DLD1 (cell line): ENCODE data around the gene TRABD.

ENCODE experiments used
- in situ Hi-C: cut with HindIII; loops from 2 replicates; pipeline ENCODE4 v1.10.0; 2017; ENCODE audit warnings: low sequenced_read_pairs

Gene TRABD

DNA sequence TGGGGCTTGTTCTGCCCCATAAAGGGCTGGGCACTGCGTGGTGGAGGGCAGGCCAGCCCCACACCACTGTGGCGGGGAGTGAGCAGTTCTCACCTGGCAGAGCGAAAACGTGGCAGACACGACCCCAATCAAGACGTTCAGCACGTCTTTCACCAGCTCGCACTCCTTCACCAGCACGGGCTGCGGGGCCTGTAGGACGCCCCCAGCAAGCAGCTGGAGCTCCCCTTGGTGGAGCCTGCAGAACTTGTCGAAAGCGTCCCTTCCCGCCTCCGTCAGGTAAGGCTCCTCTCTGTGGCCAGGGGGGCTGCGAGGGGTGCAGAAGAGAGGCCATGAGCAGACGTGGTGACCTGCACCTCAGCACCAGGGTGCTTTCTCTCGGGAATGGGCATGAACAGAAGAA, 47.5 kb downstream of the TRABD start:
- in situ Hi-C loops = no loop called here

DNA sequence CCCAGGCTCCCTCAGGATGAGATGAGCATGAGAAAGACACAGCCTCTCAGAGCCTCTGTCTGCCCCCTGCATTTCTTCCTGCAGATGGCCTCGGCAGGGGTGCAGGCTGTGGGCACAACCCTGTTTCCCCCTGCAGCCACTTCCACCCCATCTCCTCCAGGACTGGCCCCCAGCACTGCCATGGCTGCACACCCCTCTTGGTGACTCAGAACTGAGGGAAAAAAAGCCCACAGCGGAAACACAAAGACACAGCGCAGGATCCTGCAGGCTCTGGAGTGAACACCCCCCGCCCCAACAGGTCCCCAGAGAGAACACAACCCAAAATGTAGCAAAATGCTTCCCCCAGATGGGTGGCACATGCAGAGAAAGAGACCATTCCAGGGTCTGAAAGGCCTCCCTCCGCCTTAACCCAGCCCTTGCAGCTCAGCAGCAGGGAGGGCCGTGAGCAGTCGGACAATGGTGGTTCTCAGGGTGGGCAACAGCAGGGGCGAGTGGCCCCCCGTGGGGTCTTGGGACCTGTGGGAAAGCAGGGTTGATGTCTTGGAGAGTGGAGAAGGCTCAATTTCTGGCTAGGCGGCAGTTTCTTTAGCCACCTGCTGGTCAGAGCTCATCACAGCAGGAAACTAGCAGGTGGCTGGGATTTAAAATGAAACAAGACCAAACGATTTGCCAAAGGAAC, 51.2 kb downstream of the TRABD start:
- in situ Hi-C loops = no loop called here

DNA sequence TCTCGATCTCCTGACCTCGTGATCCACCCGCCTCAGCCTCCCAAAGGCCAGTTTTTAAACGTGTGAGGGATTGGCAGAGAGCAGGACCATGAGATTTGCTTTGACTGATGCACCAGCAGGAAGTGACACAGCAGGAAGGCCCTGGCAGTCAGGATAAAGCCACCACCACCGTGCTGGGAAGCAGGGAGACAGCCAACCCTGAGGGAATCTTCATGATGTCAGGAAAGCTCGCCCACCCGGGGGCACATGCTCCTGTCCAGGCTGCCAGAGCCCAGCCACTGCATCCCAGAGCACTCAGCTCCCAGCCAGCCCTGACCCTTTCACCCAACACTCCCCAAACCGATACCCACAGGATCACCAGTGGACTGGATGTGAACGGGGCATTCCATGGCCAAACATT, 53.0 kb downstream of the TRABD start:
- in situ Hi-C loops = no loop called here

DNA sequence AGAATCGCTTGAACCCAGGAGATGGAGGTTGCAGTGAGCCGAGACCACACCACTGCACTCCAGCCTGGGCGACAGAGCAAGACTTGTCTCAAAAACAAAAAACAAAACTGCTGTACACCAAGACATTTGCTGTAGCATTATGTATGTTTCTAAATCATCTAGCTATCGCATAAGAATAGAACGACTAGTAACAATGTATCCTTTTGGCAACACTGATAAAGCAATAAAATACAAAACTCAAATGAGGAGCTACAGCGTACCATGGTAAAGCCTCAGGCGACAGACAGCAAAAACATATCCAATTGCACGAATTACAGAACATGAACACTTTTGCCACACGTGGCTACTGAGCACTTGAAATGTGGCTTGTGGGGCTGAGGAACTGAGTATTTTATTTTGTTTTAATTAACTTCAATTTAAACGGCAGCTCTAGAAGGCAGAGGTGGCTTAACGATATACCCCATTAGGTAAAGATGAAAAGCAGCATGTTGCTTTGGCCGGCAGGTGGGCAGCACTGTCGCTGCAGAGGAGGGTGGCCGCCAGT, 56.8 kb downstream of the TRABD start:
- in situ Hi-C loops = no loop called here

DNA sequence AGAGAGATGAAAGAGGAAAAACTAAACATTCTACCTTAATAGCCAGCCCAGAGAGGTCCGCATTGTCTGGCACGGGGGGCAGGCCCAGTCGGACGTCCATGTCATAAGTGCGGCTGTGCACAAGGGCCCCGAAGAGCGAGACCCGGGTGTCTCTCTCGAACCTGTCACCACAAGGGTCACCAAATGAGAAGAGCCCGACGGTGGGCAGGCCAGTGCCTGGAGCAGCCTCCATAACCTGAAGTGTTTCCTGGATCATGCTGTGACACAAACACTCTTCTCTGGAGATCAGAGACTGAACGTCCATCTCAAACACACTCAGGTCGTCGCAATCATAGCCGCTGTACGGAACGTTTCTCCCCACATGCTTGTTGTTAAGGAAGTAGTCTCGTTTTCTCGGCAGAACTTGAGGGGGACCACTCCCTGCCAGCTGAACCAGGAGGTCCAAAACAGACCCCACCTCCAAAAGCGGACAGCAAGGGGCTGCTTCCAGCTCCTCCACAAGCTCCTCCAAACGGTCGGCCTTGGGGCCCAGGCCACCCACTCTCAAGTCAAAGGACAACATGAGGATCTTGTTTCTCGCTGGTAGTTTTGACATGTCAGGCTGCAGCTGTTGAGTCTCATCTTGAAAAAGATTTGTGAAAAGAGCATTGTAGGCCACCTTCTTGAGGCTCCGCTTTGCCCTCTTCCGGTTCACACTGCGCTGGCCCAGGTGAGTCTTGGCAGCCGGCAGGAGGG, 58.1 kb downstream of the TRABD start:
- in situ Hi-C loops = no loop called here

- in situ Hi-C loops = no loop called here
Observed at GRCh38 chr22:50244420-50245213, 58.9 kb downstream of the TRABD start, which contains the start of gene TUBGCP6. Gene TUBGCP6, minus strand, starts transcription at chr22:50245023. Its CDS starts 564 bp downstream, at chr22:50244459.

- in situ Hi-C loops = no loop called here
Observed at GRCh38 chr22:50245214-50246072, 59.7 kb downstream of the TRABD start.

DNA sequence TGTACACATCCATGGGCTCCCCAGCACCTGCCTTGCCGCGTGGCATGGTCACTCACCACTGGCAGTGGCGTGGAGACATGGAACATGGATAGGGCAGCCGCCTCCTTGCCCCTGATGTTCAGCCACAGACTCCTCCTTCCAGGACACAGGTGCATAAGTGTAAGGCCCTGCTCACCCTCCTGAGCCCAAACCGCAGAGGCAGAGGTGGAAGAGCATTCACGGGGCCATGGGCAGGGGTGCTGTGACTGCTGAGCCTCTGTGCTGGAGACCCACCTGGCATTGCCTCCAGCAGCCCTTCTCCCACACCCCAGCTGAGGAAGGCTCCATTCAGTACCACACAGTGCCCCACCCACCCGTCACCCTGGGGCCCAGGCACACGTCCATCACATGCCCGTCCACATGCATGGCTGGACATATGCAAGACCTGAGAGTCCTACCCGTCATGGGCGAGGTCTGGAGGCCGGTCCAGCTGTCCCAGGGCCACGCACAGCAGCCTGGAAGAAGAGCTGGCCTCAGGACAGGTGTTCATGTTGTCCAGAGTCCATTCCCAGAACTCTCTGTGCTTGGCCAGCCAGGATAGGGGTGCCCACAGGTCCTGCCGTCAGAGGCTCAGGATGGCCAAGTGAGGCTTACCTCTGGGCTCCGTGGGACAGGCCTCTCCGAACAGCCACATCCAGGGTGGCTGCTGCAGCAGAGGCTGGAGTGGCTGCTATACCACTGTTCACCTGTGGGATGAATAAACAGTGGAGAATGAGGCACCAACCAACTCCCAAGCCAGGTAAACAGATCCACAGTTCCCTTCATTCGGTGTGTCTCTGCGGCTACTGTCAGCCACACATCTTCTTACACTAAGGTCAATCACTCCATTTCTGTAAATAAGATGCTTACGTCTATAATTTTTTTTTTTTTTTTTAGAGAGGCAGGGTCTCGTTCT, 60.8 kb downstream of the TRABD start:
- in situ Hi-C loops = no loop called here

GRCh38 chr22:50247748-50248147, 62.0 kb downstream of the TRABD start:
- in situ Hi-C loops = no loop called here

- in situ Hi-C loops = no loop called here
Observed at GRCh38 chr22:50248196-50249081, 62.7 kb downstream of the TRABD start.
